DMS153 (cell line): ENCODE results near the gene TMEM135.
"Not testable (repeated sequence)": the region's sequence is repeated elsewhere in the genome, so short reads cannot be mapped to it uniquely, and the experiment has no call there.

ENCODE experiments used
- DNase-seq: peaks from one replicate; lab custom pipeline; 2025; lab: John Stamatoyannopoulos, UW

Gene TMEM135

DNA sequence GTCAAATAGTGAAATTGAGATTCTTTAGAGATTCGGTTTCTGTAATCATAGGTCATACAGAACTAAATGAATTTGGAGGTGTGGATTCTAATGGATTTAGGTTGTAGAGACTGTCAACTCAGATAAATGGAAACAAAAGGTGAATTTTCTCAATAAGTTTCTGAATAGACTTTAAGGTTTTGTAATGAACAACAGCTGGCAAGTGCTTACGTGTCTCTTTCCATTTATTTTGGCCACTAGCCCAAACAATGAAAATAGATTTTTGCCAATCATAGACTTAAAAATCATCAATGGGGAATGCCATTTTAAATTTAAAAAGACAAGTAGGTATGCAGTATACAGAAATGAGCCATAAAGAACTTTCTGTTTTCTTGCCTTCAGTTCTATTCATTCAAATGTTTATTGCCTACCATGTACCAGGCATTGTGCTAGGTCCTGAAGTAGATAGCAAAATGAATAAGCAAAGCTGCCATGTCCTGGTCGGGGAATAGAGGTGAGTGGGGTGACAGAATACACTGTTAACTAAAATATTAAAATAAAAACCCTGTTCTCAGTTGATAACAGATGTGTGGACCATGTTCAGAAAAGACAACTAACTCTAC is 16.9 kb upstream of the TMEM135 start:
- no peak for DNase-seq

DNA sequence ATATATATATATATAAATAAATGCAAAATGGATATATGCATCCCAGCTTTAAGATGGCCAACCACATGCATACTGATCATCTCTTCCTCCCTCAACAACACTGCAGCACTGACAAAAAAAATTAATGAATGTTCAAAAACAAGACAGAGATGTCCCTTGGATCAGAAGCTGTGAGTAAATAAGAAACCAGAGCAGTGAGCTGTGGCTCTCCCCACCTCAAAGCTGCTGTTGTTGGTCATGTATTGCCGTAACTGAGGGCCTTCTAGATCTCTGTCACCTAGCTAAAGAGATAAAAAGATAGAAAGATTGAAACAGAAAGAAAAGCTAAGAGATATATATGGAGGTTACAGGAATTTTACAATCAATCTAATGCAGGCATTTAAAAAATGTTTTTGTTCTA is 15.5 kb upstream of the TMEM135 start:
- no peak for DNase-seq

DNA sequence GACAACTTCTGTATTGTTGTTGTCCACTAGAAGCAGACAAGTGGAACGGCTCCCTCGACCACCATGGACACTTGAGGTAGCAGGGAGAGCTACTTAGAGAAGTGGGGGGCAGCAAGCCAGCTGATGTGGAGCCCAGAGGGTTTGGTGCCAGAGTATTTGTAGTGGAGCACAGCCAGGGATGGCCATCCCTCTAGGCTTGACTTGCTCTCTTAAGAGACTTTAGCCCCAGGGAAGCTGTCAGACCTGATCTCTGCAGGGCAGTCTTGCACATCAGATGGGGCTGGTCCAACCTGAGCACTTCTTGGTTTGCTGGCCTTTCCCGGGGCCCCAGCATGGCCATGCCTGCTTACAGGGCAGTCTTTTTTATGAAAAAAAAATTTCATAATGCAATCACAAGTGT is 15.0 kb upstream of the TMEM135 start:
- no peak for DNase-seq

DNA sequence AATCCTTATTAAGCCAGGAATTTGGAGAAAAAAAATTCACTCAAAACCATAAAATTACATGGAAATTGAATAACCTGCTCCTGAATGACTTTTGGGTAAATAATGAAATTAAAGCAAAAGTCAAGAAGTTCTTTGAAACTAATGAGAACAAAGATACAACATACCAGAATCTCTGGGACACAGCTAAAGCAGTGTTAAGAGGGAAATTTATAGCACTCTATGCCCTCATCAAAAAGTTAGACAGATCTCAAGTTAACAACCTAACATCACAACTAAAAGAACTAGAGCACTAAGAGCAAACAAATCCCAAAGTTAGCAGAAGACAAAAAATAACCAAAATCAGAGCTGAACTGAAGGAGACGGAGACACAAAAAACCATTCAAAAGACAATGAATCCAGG is 11.3 kb upstream of the TMEM135 start:
- DNase-seq: not testable (repeated sequence)

DNA sequence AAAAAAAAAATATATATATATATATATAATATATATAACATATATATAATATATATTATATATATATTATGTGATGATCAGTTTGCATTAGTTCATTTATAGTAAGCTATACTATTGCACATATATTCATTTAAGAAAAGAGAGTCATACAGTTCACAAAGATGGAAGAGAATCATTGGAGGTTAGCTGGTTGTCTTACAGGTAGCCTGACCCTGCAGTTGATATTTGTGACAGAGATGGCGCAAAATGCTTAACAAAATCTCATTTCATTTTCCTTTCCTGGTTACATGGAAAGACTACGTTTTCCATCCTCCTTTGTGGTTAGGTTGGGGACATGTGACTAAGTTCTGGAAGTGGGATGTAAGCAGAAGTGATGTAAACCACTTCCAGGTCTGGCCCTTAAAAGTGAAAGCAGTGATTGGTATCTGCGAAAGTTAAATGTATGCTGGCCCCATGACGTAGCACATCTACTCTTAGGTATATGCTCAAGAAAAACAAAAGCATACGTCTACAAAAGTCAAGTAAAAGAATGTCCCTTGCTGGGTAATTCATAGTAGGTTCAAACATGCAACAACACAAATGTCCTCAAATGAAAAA is 7.2 kb upstream of the TMEM135 start:
- DNase-seq: no peak

DNA sequence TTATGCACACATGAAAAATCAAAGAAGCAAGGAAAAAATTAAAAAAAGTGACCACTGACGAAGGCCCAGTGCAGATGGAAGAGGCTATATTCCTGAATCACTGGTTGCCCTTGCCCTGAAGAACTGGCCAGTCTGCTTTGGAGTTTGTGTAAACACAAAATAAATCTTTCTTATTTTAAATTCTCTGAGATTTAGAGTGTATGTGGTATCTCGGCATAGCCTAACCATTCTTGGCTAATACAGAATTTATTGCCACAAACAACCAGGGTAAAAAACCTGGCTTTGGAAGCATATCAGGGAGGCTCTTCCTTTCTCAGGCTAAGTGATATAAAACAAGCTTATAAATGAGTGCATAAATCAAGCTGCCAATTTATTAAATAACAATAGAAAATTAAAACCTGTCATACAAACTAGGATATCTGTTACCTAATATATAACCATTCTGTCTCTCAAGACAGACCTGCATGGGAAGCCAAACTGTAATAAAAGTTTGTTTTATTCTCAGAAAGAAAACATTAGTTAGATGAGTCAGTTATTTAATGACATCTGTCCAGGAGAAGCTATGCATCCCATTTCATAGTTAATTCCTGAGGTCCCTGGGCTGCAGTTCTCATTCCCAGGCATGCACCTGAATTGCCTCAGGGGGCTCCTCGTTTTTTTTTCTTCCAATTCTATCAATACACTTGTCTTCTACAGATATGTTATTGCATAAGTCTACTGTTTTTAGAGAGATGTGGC is 6.1 kb upstream of the TMEM135 start:
- no peak for DNase-seq

DNA sequence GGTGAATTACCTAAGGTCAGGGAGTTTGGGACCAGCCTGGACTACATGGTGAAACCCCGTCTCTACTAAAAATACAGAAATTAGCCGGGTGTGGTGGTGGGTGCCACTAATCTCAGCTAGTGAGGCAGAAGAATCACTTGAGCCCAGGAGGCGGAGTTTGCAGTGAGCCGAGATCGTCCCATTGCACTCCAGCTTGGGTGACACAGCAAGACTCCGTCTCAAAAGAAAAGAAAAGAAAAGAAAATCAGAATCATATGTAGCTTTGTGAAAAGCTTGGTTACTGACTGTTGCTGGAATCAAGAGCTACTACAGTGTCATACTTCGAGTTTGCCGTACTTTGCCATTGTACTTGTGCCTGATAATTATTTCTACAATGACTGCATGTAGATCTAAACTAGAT is 4.2 kb upstream of the TMEM135 start:
- DNase-seq: no peak

DNA sequence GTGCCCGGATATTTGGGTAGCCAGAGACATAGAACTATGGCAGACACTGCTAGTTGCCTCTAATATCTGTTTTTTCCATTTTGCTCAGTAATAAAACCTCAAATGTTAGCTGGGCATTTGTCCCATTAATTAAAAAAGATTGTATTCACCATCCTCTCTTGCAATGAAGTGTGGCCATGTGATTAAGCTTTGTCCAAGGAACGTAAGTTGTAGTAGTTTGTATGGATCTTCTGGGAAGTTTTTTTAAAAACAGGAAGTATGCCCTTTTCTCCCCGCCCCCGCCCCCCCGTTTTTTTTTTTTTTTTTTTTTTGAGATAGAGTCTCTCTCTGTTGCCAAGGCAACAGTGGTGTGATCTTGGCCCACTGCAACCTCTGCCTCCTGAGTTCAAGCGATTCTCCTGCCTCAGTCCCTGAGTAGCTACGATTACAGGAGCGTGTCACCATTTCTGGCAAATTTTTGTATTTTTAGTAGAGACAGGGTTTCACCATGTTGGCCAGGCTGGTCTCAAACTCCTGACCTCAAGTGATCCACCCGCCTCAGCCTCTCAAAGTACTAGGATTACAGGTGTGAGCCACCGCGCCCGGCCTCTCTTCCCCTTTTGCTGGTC is 1.7 kb upstream of the TMEM135 start:
- DNase-seq: no peak

DNA sequence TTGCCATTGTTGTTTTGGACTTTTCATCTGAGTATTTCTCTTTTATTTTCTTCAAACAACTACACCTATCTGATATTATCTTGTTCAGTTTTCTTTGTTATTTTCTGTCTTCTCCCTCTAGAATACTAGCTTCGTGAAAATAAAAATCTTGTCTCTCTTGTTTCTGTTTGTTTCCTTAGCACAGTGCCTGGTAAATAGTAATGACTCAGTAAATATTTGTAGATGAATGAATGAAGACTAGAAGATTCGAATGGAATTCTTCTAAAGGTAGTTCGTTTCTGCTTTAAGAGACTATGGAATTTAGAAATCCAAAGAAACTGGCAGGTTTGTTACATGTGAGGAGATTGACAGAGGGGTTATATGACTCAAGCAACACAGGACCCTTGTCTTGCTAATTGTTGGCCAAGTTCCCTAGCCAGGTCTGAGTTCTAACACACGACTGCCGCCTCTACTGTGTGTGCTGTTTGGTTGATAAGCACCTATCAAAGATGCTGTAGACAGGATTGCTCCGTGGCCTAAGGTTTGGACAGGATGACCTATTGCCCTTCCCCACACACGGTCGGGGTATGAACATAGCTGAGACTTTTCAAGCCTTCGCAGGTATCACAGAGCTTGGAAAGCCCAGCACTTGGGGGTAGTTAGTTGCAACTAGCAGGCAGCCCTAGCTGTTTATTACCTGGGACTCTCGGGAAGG is 831 bp upstream of the TMEM135 start:
- DNase-seq: peak; percentile 30

DNA sequence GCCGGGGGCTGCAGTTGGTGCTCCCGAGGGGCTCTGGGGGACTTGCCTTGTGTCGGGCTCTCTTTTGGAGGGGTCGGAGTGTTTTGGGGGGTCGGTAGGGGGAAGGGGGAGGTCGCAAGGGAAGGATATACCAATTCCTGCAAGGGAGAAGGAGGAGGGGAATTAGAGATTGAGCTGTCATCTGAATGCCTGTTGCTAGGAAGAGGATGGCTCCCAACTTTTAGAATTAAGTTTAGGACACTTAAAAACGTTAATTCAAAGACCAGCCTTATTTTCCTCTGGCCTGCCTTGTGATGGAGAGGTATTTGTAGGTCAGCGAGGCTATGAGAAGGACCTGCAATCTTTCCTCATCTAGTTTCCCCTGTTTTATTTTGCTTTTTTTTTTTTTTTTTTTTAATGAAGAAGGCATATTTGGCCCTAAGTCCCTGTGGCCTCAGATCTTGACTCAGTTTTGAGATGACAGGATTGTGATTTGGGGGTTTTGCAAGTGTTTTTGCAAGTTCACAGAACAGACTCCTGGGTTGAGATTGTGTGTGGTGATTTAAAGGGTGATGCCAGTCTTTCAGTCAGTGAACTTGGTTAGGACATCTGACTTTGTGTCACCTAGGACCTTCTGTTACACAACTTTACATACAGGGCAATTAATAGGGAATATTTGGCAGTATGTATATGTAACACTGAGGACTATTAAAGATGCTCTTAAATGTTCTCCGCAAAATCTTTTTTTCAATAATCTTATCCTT is 672 bp downstream of the TMEM135 start:
- no peak for DNase-seq

DNA sequence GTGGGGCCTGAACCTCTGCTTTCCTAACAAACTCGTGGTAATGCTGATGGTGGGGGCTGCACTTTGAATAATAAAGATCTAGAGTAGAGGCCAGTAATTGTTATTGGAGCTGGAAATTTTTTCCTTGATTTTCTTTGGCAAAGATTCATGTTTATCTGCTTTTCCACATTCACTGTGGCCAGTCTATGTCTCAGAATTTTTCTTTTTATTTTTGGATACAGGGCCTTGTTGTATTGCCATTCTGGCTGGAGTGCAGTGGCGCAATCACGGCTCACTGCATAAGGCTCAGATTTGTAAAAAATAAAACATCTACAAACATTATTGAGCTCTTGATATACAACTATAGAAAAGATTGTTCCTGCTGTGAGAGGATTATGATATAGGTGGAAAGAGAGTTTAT is 1.6 kb downstream of the TMEM135 start:
- no peak for DNase-seq

DNA sequence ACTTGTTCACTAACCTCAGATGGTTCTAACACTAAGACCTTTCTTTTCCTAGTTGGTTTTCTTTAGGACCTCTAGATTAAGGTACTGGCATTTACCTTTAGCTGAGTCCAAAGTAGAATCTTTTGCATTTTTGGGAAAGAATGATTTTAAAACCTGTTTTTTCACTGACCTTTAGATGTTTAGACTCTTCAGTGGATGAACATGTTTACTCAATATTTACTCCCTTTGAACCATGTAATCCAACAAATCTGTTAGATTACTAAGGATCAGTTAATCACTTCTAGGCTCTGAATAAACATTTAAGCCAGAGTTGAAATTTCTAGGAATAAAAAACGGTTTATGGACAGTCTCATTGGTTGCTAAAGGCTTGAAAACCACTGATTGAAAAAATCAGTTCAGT is 6.2 kb downstream of the TMEM135 start:
- no peak for DNase-seq

DNA sequence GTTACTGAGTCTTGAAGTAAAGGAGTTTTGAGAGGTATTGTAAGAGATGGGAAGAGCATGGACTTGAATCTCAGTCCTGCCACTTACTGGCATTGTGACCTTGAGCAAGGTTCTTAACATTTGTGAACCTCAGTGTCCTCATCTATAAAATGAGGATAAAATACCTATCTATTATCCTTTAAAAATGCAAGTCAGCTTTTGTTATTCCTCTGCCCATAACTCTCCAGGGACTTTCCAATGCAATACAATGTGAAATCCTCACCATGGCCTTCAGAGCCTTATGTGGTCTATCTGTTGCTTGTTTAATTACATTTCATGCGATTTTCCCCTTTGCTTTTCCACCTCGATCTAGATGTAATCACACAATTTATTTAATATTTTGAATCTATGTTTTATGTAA is 9.1 kb downstream of the TMEM135 start:
- DNase-seq: no peak

DNA sequence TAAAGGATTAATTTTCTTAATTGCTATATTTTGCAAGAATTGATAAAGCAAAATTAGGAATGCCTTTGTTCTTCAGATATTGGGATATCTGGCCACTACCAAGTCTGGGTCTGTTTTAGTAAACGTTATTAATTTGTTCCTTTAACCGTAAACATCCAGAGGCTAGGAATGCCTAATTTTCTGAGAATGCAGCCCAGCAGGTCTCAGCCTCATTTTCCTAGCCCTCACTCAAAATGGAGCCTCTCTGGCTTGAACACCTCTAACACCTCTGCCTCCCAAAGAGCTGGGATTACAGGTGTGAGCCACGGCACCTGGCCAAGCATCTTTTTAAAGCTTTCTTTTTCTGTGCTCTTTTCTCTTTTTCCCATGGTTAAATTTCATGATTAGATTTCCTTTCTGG is 18.4 kb downstream of the TMEM135 start:
- no peak for DNase-seq

DNA sequence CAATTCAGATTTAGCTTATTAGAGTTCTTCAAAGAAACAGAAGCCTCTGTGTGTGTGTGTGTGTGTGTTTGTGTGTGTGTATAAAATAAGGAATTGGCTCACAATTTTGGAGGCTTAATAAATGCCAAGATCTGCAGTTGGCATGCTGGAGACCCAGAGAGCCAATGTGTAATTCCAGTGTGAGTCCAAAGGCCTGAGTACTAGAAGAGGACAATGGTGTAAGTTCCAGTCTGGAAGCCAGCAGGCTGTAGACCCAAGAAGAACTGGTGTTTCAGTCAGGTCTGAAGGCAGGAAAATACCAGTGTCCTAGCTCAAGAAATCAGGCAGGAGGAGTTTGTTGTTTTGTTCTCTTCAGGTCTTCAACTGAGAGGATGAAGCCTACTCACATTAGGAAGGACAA is 20.0 kb downstream of the TMEM135 start:
- DNase-seq: no peak

DNA sequence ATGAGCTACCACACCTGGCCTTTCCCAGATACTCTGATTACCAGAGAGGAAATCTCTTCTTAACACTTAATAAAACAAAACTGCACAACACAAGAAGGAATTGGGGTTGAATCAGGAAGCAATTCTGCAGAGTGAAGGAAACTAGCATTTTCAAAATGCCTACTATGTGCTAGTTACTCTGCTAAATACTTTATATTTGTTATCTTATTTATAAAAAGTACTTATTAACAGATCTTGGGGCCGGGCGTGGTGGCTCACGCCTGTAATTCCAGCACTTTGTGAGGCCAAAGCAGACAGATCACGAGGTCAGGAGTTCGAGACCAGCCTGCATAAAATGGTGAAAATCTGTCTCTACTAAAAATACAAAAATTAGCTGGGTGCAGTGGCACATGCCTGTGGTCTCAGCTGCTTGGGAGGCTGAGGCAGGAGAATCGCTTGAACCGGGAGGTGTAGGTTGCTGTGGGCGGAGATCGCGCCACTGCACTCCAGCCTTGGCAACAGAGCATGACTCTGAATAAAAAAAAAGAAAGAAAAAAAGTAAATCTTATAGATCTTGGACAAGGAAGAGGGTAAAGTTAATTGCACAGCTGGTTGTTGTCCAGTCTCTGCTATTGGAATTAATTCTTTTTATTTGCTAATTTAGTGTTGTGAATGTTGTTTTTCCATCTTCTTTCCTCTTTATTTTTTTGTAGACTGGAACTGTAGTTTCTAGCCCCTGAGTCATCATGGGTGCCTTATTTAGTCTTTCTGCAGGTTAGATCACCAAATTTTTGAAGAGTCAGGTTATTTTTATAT is 22.1 kb downstream of the TMEM135 start:
- DNase-seq: no peak

DNA sequence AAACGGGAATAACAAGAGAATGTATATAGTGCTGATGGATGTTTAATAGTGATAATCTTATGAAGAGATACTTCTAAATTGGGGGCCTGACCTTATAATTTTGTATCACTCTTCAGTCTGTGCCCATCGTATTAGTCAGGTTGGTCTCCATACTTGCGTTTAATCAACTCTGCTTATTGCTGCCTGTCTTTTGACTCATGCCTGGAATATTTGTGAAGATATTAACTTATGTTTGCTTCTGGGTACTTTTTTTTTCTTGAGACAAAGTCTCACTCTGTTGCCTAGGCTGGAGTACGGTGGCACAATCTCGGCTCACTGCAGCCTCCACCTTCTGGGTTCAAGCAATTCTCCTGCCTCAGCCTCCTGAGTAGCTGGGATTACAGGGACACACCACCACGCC is 24.0 kb downstream of the TMEM135 start:
- DNase-seq: no peak

DNA sequence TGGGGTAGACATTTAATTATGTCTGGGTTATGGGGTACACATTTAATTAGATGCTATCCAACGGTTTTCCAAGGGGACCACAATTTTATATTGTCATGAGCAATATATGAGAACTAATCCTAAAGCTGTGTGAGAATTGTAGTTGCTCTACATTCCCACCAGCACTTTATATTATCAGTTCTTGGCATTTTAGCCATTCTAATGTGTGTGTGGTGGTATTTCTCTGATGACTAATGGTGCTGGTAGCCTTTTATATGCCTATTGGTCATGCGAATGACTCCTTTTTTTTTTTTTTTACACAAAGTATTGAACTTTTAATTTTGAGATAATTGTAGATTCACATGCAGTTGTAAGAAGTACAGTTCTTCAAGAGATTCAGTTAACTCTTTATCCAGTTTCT is 26.2 kb downstream of the TMEM135 start:
- no peak for DNase-seq

DNA sequence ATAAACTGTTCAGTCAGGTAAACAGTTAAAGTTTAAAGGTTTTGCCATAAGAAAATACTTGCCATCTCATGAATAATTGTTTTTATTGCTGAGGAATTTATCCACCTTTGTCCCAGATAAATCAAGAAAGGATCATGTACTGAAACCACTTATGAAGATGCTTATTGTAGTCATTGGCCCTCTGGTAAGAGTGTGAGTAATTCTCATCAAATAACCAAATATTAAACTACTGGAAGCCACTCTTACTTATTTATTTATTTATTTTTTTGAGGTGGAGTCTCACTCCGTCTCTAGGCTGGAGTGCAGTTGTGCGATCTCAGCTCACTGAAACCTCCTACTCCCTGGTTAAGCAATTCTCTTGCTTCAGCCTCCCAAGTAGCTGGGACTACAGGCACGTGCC is 35.1 kb downstream of the TMEM135 start:
- DNase-seq: no peak

DNA sequence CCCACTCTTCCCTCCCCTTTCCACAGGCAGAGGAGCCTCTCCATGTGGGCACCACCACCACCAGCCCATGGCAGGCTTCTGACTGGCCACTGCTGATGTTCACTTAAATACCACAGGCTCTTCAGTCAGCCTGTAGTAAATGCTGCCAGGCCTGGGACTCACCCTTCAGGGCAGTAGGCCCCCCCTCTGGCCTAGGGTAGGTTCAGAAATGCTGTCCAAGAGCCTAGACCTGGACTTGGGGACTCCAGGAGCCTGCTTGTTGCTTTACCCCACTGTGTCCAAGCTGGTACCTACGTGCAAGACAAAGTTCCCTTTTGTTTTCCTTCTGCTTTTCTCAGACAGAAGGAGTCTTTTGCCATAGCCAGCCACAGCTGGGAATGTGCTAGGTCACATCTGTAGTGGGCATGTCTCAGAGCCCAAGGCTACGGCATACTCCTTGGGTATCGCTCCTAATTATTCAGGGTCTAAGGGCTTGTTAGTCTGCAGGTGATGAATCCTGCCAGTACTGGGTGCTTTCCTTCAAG is 38.6 kb downstream of the TMEM135 start:
- no peak for DNase-seq

DNA sequence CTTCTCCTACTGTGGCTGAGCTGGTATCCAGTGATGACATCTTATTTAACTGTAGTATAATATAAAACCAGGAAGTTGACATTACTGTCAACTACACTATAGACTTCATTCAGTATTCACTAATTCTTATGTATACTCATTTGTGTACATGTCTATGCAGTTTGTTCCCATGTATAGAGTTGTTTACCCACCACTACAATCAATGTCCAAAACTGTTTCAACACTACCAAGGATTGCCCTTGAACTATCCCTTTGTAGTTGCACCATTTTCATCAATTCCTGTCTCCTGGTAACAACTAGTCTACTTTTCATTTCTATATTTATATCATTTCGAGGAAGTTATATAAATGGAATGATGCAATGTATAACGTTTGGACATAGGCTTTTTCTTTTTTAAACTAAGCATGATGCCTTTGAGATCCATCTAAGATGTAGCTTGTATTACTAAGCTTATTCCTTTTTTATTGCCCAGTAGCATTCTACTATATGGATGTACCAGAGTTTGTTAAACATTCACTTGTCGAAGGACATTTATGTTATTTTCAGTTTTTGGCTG is 39.2 kb downstream of the TMEM135 start:
- no peak for DNase-seq
